Activated T-cell treated with anti-CD3 and anti-CD28 coated beads for 24 hours (primary cell): ENCODE data around the gene ZBTB11.
A peak's percentile ranks its signal among the peaks of the same experiment; 100 is the strongest.
"Not testable (repeated sequence)": the region's sequence is repeated elsewhere in the genome, so short reads cannot be mapped to it uniquely, and the experiment has no call there.

Source experiments
- DNase-seq: peaks from one replicate; pipeline ENCODE4 v3.0.0-alpha.2; 2020; ENCODE audit warnings: low read depth

The ZBTB11 gene

GRCh38 chr3:101691685-101692671 is 15.0 kb upstream of the ZBTB11 start:
- not testable (repeated sequence) for DNase-seq

- DNase-seq, result no peak
These were observed 14.0 kb upstream of the ZBTB11 start for GRCh38 chr3:101690972-101691371.

- DNase-seq, result no peak
These were observed 12.4 kb upstream of the ZBTB11 start for GRCh38 chr3:101689286-101689685.

- DNase-seq, result no peak
These were observed 10.4 kb upstream of the ZBTB11 start for GRCh38 chr3:101687142-101687931.

GRCh38 chr3:101685870-101686307 is 9.0 kb upstream of the ZBTB11 start:
- DNase-seq, result no peak

- DNase-seq, result no peak
These were observed 8.1 kb upstream of the ZBTB11 start for GRCh38 chr3:101685050-101685400.

- no peak for DNase-seq
These were observed 3.5 kb upstream of the ZBTB11 start for GRCh38 chr3:101680466-101680865.

GRCh38 chr3:101678837-101679236 is 1.9 kb upstream of the ZBTB11 start:
- not testable (repeated sequence) for DNase-seq

- DNase-seq, result no peak
These were observed 729 bp upstream of the ZBTB11 start for GRCh38 chr3:101677436-101678286.

GRCh38 chr3:101676216-101676764 is 642 bp downstream of the ZBTB11 start:
- peak; percentile 97 for DNase-seq

- no peak for DNase-seq
These were observed 1.2 kb downstream of the ZBTB11 start for GRCh38 chr3:101675709-101676215.

GRCh38 chr3:101674518-101674917 is 2.4 kb downstream of the ZBTB11 start:
- no peak for DNase-seq

- DNase-seq, result no peak
These were observed 3.0 kb downstream of the ZBTB11 start for GRCh38 chr3:101673953-101674352.

- DNase-seq, result no peak
These were observed 5.9 kb downstream of the ZBTB11 start for GRCh38 chr3:101671014-101671413.

- no peak for DNase-seq
These were observed 9.1 kb downstream of the ZBTB11 start for GRCh38 chr3:101667844-101668243.

GRCh38 chr3:101667331-101667730 is 9.6 kb downstream of the ZBTB11 start:
- no peak for DNase-seq

- no peak for DNase-seq
These were observed 11.1 kb downstream of the ZBTB11 start for GRCh38 chr3:101665851-101666250.

GRCh38 chr3:101665357-101665756 is 11.6 kb downstream of the ZBTB11 start:
- no peak for DNase-seq

GRCh38 chr3:101660714-101661113 is 16.2 kb downstream of the ZBTB11 start:
- no peak for DNase-seq

GRCh38 chr3:101656651-101657050 is 20.3 kb downstream of the ZBTB11 start:
- DNase-seq, result no peak

GRCh38 chr3:101646726-101647125 is 30.2 kb downstream of the ZBTB11 start:
- DNase-seq, result no peak
